Activated CD8-positive, alpha-beta memory T cell treated with anti-CD3 and anti-CD28 coated beads, Interleukin-2, amount 10 ng/mL, durations not matched to agents 7 days and 5 days (primary cell): Measurements from ENCODE around the gene TIPARP. TPM values are rescaled to one million over a fixed set of nuclear protein-coding genes. Genes with fewer than 3 reads are reported as not detected.

Experiments
- ATAC-seq: fragments of 150-1000 bp; cut with Tn5 transposase; one replicate; pipeline ENCODE4 v1.10.0; 2021; ENCODE audit warnings: moderate library complexity
- CTCF ChIA-PET: fragments of 350-600 bp; sonication (Branson Sonifier 250); formaldehyde crosslinking; loops from one replicate; lab custom pipeline; 2021; ENCODE audit warnings: antibody characterized with exemption; lab: Charles Lee
- DNase-seq: peaks from one replicate; pipeline ENCODE4 v3.0.0-alpha.2; 2020
- H3K27ac Mint-ChIP-seq: one replicate; pipeline ENCODE4 v1.8.0; 2021; ENCODE audit warnings: mild to moderate bottlenecking, mixed read lengths
- H3K27me3 Mint-ChIP-seq: one replicate; pipeline ENCODE4 v1.8.0; 2021; ENCODE audit warnings: mixed read lengths
- H3K36me3 Mint-ChIP-seq: one replicate; pipeline ENCODE4 v1.8.0; 2021; ENCODE audit warnings: mild to moderate bottlenecking, mixed read lengths
- H3K4me1 Mint-ChIP-seq: one replicate; pipeline ENCODE4 v1.8.0; 2021; ENCODE audit warnings: mixed read lengths
- H3K4me3 Mint-ChIP-seq: one replicate; pipeline ENCODE4 v1.8.0; 2021; ENCODE audit warnings: mild to moderate bottlenecking, moderate library complexity, mixed read lengths
- H3K9me3 Mint-ChIP-seq: one replicate; pipeline ENCODE4 v1.8.0; 2022; ENCODE audit warnings: low read depth, mixed read lengths
- total RNA-seq, 2 experiments: library from RNA; stranded (reverse); gene quantifications; one replicate each; pipeline ENCODE4 v1.2.3, GENCODE V29; 2021

TIPARP gene
- total RNA-seq, 2 experiments from 2014 or later: 31.6 to 42.8 TPM

DNA sequence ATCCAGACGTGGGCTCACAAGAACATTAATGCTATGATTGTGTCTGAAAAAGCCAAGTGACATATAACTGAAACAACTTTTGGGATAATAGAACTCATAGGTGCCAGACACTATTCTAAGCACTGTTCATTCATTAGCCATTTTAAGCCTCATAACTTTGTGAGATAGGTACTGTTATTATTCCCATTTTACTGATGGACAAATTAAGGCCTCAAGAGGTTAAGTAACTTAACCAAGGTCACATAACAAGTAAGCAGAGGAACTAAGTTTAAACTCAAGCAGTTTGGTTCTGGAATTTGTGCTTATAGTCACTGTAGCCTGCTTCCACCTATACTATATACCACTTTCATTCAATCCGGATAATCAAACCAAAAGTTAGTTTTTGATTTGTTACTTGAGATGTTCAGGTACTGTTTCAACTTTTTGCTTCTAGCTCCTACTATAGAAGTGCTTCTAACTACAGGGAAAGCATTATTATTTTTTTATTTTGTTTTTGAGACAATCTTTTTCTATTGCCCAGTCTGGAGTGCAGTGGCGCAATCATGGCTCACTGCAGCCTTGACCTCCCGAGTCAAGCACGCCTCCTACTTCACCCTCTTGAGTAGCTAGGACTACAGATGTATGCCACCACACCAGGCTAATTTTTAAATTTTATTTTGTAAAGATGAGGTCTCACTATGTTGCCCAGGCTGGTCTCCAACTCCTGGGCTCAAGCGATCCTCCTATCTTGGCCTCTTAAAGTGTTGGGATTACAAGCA is 41.9 kb downstream of the TIPARP start:
- CTCF ChIA-PET: no interaction called here
- no peak for DNase-seq
- peaks cover 25% of the 10 kb centered on the region for H3K36me3 Mint-ChIP-seq
- no peak for ATAC-seq
- no peaks in the 10 kb centered on the region for H3K9me3 Mint-ChIP-seq
- H3K27me3 Mint-ChIP-seq: no peaks in the 10 kb centered on the region
- peaks cover under 1% of the 10 kb centered on the region for H3K4me1 Mint-ChIP-seq
- H3K4me3 Mint-ChIP-seq: no peak overlapping the region
- no peak overlapping the region for H3K27ac Mint-ChIP-seq

DNA sequence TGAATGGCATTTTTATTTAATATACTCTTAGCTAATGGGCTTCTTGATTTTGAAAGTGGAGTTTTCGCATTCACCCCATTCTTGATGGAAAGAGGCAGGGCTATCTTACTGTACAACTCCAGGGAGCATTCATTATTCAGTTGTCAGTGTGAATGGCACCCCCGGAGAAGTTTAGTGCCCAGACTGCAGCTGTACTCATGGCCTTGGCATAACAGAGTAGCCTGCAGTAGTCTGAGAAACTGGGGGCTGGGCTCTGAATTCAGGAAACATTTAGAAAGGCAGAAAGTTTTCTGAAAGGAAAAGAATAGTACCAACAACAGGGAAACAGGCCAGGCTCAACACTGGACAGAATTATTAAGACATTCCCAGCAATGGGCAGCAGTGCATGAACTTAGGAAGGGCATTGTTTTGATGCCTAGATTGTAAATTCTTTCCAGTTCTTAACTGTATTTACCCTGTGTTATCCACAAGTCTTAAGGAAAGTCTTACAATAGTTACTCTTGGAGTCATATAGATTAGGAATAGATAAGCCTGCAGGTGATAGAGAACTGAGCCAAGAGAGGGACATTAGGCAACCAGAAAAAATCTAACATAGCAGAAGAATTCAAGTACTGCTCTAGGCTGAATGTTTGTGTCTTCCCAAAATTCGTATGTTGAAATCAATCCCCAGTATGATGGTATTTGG is 44.4 kb downstream of the TIPARP start:
- no peaks in the 10 kb centered on the region for H3K9me3 Mint-ChIP-seq
- ATAC-seq (no peak), DNase-seq (no peak)
- CTCF ChIA-PET: interaction anchor here (1.0 to 1.1 kb wide), 2 partner anchors 10 to 21 kb away, joined by 3 read pairs; no protein-coding TSS in a partner anchor
- no peak overlapping the region for H3K27ac Mint-ChIP-seq
- H3K4me1 Mint-ChIP-seq: peaks cover 21% of the 10 kb centered on the region
- H3K4me3 Mint-ChIP-seq: no peak overlapping the region
- H3K27me3 Mint-ChIP-seq: no peaks in the 10 kb centered on the region
- H3K36me3 Mint-ChIP-seq: peaks cover 26% of the 10 kb centered on the region

DNA sequence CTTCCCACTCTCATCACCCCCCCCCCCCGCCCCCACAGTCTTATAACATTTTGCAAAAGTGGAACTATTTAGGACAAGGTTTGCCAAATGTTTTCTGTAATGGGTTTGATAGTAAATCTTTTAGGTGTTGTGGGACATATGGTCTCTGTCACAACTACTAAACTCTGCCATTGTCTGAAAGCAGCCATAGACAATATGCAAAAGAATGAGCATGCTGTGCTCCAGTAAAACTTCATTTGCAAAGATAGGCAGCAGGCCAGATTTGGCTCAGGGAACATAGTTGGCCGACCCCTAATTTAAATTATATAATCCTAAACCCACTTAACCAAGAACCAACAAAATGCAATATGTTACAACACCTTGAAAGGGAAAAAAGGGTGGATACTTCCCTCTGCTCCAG is 46.4 kb downstream of the TIPARP start:
- DNase-seq (no peak), ATAC-seq (no peak)
- H3K9me3 Mint-ChIP-seq: no peaks in the 10 kb centered on the region
- H3K36me3 Mint-ChIP-seq: peaks cover 12% of the 10 kb centered on the region
- peaks cover 21% of the 10 kb centered on the region for H3K4me1 Mint-ChIP-seq
- no peak overlapping the region for H3K4me3 Mint-ChIP-seq
- CTCF ChIA-PET: interaction anchor here (0.8 kb wide), 1 partner anchor 241 kb away, joined by 3 read pairs; no protein-coding TSS in a partner anchor
- H3K27ac Mint-ChIP-seq: no peak overlapping the region
- no peaks in the 10 kb centered on the region for H3K27me3 Mint-ChIP-seq

DNA sequence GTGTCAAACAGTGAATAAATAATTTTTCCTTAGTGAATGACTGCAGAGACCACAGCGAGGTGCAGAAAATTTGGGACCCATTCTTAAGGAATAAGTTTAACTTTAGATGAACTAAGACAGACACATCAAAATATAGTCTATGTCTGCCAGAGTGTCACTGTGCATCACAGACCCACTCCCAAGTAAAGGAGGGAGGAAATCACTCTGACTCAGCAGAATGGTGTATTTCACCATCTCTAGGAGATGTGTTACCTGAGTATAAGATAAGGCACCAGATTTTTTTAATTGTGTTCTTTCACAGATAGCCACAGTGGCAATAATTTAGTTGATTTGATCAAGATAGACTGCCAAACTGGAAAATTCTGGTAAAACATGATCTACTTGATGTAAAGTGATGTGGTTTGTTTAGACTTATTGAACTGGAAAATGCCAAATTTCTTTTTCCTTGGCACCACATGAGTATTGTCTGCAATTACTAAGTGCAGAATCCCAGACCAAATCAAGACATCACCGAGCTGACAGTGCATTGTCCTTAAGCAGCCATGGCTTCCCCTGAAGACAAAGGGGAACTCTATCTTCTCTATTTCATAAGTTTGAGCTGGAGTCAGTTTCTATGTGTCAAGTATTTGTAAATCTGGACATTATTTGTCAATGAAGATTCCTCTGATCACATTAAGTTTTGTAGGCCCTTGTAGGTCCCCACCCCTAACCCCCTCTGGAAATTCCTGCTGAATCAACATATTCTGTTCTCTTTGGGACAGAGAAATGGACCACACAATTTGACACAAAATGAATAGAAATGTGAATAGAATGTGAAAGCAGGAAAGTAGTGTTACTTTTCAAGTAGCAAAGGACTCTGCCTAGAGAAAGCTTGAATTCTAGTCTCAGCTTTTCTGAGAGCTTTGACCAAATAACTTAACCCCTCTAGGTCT is 47.6 kb downstream of the TIPARP start:
- Mint-ChIP-seq H3K9me3 (no peaks in the 10 kb centered on the region), H3K36me3 (peaks cover 8% of the 10 kb centered on the region), H3K27me3 (no peaks in the 10 kb centered on the region), H3K4me3 (no peak overlapping the region), H3K4me1 (peaks cover 21% of the 10 kb centered on the region), H3K27ac (peak overlapping the region; percentile 47)
- CTCF ChIA-PET: interaction anchor here (0.6 to 1.4 kb wide), 2 partner anchors 10 to 186 kb away, joined by 3 to 7 read pairs; no protein-coding TSS in a partner anchor
- ATAC-seq: no peak
- no peak for DNase-seq

DNA sequence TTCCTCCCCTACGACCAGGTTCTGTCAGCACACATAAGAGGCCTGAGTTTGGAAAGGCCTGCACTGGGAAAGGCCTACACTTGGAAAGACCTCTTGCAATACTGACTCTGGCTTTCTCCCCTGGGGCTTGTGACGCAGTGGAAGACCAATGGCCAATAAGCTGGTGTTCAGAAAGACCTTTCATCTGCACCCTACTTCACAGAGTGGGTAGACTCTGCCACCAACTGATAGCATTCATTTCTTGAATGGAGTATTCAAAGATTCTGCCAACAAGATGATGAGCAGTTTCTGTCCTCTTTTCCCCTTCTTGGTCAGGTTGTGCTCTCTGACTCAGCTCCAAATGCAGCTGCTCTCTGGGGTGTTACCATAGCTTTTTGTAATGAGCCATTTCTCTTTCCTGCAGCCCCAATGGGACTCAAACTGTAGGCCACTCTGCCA is 48.8 kb downstream of the TIPARP start:
- Mint-ChIP-seq H3K4me3 (no peak overlapping the region), H3K4me1 (peaks cover 21% of the 10 kb centered on the region), H3K27me3 (no peaks in the 10 kb centered on the region), H3K9me3 (no peaks in the 10 kb centered on the region), H3K36me3 (peaks cover 11% of the 10 kb centered on the region), H3K27ac (peak overlapping the region; percentile 5)
- no peak for DNase-seq
- CTCF ChIA-PET: interaction anchor here (1.4 kb wide), 1 partner anchor 9 kb away, joined by 7 read pairs; no protein-coding TSS in a partner anchor
- peak; percentile 45 for ATAC-seq

DNA sequence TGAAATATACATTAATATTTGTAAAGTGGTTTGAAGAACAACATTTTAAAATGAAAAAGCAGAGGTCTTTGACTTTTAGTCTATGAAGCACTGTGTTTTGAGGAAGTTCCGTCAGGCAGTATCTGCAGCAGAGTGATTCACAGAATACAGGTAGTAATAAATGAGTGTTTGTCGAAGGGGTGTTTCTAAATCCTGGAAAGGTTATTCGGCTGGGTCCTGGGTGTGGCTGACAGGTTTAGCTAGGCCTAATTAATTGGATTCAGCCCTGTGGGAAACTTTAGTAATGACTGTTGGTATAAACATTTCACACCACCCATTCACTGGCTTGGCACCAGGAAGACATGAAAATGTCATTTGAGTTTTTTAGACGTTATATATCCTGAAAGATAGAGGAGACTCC is 51.3 kb downstream of the TIPARP start:
- Mint-ChIP-seq H3K4me1 (peaks cover 21% of the 10 kb centered on the region), H3K36me3 (peaks cover 11% of the 10 kb centered on the region), H3K4me3 (no peak overlapping the region), H3K27me3 (no peaks in the 10 kb centered on the region), H3K9me3 (no peaks in the 10 kb centered on the region), H3K27ac (no peak overlapping the region)
- no peak for DNase-seq
- CTCF ChIA-PET: no interaction called here
- ATAC-seq: no peak

DNA sequence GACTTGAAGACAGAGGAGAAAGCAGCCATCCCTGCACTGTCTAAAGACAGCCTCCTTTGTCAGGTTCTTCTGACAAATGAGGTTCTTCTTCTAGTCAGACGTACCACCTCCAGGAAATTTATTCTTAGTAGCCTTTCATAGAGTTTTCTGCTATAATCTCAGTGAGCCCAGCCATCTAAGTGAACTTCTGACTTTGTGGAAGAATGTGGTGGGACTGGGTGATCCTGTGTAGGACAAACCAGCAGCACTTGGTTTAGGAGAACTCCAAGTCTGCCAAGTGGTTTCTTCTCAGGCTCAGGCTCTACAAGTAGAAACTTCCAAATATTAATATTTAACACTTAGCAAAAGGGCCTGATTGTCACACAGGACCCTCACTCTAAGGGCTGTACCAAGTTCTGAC is 52.1 kb downstream of the TIPARP start:
- Mint-ChIP-seq H3K4me1 (peaks cover 19% of the 10 kb centered on the region), H3K4me3 (no peak overlapping the region), H3K27me3 (no peaks in the 10 kb centered on the region), H3K27ac (no peak overlapping the region), H3K9me3 (no peaks in the 10 kb centered on the region), H3K36me3 (peaks cover 11% of the 10 kb centered on the region)
- DNase-seq (no peak), ATAC-seq (no peak)
- CTCF ChIA-PET: no interaction called here

DNA sequence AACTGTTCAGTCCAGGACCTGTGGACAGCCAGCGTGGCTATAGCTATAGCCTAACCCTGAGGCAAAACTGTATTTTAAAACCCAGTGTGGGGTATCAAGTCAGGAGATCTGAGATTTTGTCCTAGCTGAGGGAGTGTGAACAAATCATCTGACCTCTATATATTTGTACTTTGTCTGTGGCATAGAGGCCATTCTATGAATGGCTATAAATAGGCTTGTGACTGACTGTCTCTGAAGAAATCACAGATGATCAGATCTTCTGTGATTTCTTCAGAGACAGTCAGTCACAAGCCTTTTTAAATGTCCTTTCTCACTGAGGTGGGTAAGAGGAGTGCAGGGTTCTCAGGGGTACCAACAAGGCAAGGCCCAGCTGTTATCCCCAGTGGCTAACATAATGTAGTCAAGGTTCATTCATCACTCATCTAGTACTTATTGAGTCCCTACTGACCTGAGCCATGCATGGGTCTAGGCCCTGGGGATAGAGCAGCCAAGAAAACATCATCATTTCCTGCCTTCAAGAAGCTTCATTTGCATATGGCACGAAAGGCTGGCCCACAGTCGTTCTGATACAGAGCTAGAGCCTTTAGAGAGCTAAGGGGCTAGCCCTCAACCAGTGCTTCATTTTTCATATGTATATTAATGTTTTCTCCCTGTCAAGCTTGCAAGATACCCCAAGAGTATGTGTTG is 53.3 kb downstream of the TIPARP start:
- H3K36me3 Mint-ChIP-seq: peaks cover 10% of the 10 kb centered on the region
- DNase-seq (no peak), ATAC-seq (no peak)
- H3K4me1 Mint-ChIP-seq: peaks cover 13% of the 10 kb centered on the region
- CTCF ChIA-PET: no interaction called here
- no peaks in the 10 kb centered on the region for H3K27me3 Mint-ChIP-seq
- H3K9me3 Mint-ChIP-seq: no peaks in the 10 kb centered on the region
- H3K27ac Mint-ChIP-seq: no peak overlapping the region
- no peak overlapping the region for H3K4me3 Mint-ChIP-seq

DNA sequence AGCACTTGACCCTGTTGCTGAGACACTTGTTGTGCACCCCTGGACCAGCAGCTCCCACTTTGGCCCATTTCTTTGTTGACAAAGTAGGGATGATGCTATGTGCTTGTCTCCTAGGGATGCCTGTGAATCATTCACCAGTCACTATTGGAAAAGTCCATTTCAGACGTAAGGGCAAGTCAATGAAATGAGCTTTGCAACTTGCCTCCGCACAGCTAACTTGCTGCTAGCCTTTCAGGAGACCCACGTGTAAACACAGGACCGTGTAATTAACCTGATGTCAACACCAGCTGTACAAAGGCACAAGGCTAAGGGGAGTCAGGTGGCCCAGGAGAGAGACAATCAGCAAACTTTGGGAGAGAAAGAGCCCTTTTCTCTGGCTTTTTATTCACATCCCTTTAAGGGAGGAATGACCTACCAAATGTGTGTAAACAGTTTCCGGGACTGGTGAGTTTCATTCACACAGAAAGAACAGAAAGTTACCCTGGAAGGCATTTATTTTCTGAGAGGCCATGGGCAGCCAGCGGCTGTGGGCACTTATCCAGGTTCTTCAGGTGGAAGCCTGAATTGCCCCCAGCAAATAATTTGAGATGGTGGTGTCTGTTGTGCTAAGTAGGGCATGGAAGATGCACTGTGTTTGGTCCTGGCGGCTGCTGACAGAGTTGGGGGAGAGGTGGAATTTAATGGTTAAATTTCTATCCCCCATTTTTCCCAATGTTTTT is 54.0 kb downstream of the TIPARP start:
- Mint-ChIP-seq H3K9me3 (no peaks in the 10 kb centered on the region), H3K4me3 (no peak overlapping the region), H3K27me3 (no peaks in the 10 kb centered on the region), H3K36me3 (peaks cover 10% of the 10 kb centered on the region), H3K27ac (no peak overlapping the region), H3K4me1 (peaks cover 11% of the 10 kb centered on the region)
- CTCF ChIA-PET: no interaction called here
- ATAC-seq: no peak
- no peak for DNase-seq

DNA sequence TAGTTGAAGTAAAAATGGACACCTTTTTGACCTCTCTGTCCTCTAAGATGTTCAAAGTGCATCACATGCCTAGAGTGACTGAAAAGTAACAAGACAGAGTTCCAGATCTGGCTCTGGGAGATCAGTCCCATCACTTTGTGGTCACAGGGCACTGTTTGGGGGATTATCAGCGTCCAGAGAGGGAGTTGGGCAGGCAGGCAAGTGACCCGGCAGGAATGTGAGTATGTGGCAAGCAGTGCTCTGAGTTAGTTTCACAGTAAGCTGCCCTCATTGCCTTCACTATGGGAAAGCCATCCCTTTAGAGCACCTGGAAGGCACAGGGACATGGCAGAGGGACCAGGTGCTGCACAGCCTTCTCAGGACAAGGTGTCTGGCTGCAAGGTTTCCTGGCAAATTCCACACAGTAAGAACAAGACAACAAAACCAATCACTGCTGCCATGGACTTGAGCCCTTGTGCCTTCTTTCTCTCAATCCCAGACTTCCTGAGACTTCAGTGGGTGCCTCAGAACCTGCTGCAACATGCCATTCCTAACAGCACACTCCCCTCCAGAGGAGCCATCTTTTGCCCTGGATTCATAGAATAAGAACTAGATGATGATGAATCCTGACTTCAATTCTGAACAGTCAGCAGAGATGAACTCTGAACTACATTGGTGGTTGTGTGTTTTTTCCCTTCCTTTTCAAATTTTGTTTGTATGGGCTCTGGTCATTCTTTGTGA is 55.2 kb downstream of the TIPARP start:
- H3K36me3 Mint-ChIP-seq: peaks cover 8% of the 10 kb centered on the region
- no peaks in the 10 kb centered on the region for H3K9me3 Mint-ChIP-seq
- no peak overlapping the region for H3K4me3 Mint-ChIP-seq
- H3K4me1 Mint-ChIP-seq: peaks cover 10% of the 10 kb centered on the region
- CTCF ChIA-PET: no interaction called here
- H3K27me3 Mint-ChIP-seq: no peaks in the 10 kb centered on the region
- ATAC-seq (no peak), DNase-seq (no peak)
- no peak overlapping the region for H3K27ac Mint-ChIP-seq

DNA sequence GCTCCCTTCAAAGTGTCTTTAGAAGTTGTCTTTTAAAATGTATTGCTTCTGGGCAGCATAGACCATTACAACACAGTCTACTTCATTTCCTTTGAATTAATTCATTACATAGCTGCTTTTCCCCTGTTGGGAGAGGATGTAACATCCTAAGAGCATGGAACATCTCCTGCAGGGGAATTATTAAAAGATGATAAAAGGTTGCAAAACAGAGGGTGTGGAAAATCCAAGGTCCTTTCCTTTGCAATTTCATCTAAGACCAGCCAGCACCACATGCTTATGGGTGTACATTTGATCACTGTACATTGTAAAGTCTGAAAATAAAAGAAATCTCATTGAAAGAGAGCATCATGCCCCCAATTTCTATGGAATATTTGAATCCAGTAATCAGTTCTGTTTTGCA is 57.4 kb downstream of the TIPARP start:
- Mint-ChIP-seq H3K9me3 (no peaks in the 10 kb centered on the region), H3K27me3 (no peaks in the 10 kb centered on the region), H3K4me1 (peaks cover 10% of the 10 kb centered on the region), H3K36me3 (peaks cover 7% of the 10 kb centered on the region), H3K4me3 (no peak overlapping the region), H3K27ac (no peak overlapping the region)
- CTCF ChIA-PET: interaction anchor here (2.8 kb wide), 1 partner anchor 9 kb away, joined by 7 read pairs; no protein-coding TSS in a partner anchor
- DNase-seq (no peak), ATAC-seq (no peak)

DNA sequence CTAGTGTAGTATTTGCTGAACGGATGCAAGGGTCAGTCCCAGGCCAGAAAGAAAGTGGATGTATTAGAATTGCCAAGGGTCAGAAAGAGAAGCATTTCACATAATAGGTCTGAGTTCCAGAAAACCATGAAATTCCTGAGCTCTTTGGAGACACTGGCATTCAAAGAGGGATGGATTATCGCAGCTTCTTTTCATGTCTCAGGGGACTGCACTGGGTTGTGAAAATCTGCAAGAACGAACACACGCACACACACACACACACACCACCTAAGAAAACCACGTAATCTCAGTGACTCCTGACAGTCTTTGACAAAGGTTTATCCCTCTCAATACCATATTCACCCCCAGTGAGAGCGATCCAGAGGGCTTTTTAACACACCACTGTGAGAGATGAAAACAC is 57.9 kb downstream of the TIPARP start:
- no peaks in the 10 kb centered on the region for H3K9me3 Mint-ChIP-seq
- DNase-seq (no peak), ATAC-seq (no peak)
- H3K4me1 Mint-ChIP-seq: peaks cover 10% of the 10 kb centered on the region
- no peak overlapping the region for H3K27ac Mint-ChIP-seq
- CTCF ChIA-PET: interaction anchor here (2.8 kb wide), 1 partner anchor 10 kb away, joined by 7 read pairs; no protein-coding TSS in a partner anchor
- no peak overlapping the region for H3K4me3 Mint-ChIP-seq
- peaks cover 3% of the 10 kb centered on the region for H3K36me3 Mint-ChIP-seq
- H3K27me3 Mint-ChIP-seq: no peaks in the 10 kb centered on the region
